HEK293 (cell line): ENCODE results near the gene PLCD1.

Source experiments
- CTCF ChIA-PET: fragments of 350-600 bp; formaldehyde crosslinking; extraction: SDS; loops from one replicate; lab custom pipeline; 2021; ENCODE audit warnings: antibody characterized with exemption; lab: Yijun Ruan, JAX
- POLR2A ChIA-PET: fragments of 300-600 bp; formaldehyde crosslinking; extraction: SDS; loops from one replicate; lab custom pipeline; 2020; ENCODE audit warnings: antibody characterized with exemption, inconsistent platforms; lab: Yijun Ruan, JAX
- H3K27ac ChIP-seq: fragments of 200-500 bp; sonication (Bioruptor generic); 2 replicates; pipeline ENCODE4 v1.5.1; 2014; ENCODE audit warnings: low read depth, low read length, control low read depth, inconsistent platforms; ENCODE audit errors: extremely low read depth
- H3K36me3 ChIP-seq, 2 experiments: fragments of 200-500 bp in 1 of 2; sonication (Bioruptor generic) in 1 of 2; 1 replicate in 1 of 2; 2 replicates in 1 of 2; pipeline ENCODE4 v1.5.1; 2014 to 2017; ENCODE audit warnings: inconsistent platforms in 2 of 2, low read length in 2 of 2; ENCODE audit not compliant: control insufficient read depth in 2 of 2, insufficient read depth in 1 of 2
- H3K4me1 ChIP-seq: fragments of 200-500 bp; sonication (Bioruptor generic); 2 replicates; pipeline ENCODE4 v1.5.1; 2014; ENCODE audit warnings: mild to moderate bottlenecking, low read length, inconsistent platforms; ENCODE audit not compliant: control insufficient read depth, insufficient read depth
- H3K4me3 ChIP-seq: 2 replicates; pipeline ENCODE4 v1.5.1; 2011; ENCODE audit warnings: low read depth, mild to moderate bottlenecking, control low read depth, low read length, moderate library complexity
- H3K9me3 ChIP-seq: fragments of 200-500 bp; sonication (Bioruptor generic); 2 replicates; pipeline ENCODE4 v1.5.1; 2014; ENCODE audit warnings: low read depth, low read length, inconsistent platforms; ENCODE audit not compliant: control insufficient read depth, insufficient read depth
- KLF7 ChIP-seq: fragments of 450-650 bp; formaldehyde crosslinking; IDR thresholded peaks from 2 replicates; pipeline ENCODE4 v1.5.1; 2016; ENCODE audit warnings: missing biosample characterization, missing genetic modification characterization, borderline replicate concordance
- MEIS1 ChIP-seq: sonication (generic); formaldehyde crosslinking; IDR thresholded peaks from 2 replicates; pipeline ENCODE4 v1.8.1; 2022; ENCODE audit warnings: missing genetic modification reagents, mild to moderate bottlenecking, borderline replicate concordance
- OVOL3 ChIP-seq: fragments of 450-650 bp; formaldehyde crosslinking; IDR thresholded peaks from 2 replicates; pipeline ENCODE4 v1.5.1; 2016; ENCODE audit warnings: missing biosample characterization, missing genetic modification characterization
- ZBTB20 ChIP-seq: fragments of 450-650 bp; formaldehyde crosslinking; IDR thresholded peaks from 2 replicates; pipeline ENCODE4 v1.5.1; 2016; ENCODE audit warnings: missing biosample characterization, missing genetic modification characterization
- ZNF112 ChIP-seq: fragments of 450-650 bp; formaldehyde crosslinking; IDR thresholded peaks from 2 replicates; pipeline ENCODE4 v1.5.0; 2017; ENCODE audit warnings: missing biosample characterization, missing genetic modification characterization
- ZNF169 ChIP-seq: fragments of 450-650 bp; formaldehyde crosslinking; IDR thresholded peaks from 2 replicates; pipeline ENCODE4 v1.5.1; 2016; ENCODE audit warnings: missing biosample characterization, missing genetic modification characterization
- ZNF202 ChIP-seq: fragments of 450-650 bp; formaldehyde crosslinking; IDR thresholded peaks from 2 replicates; pipeline ENCODE4 v1.5.1; 2016; ENCODE audit warnings: missing biosample characterization, missing genetic modification characterization, borderline replicate concordance
- ZNF302 ChIP-seq: fragments of 450-650 bp; formaldehyde crosslinking; IDR thresholded peaks from 2 replicates; pipeline ENCODE4 v1.5.1; 2016; ENCODE audit warnings: missing biosample characterization, missing genetic modification characterization, low read depth
- ZNF366 ChIP-seq: fragments of 450-650 bp; formaldehyde crosslinking; conservative IDR thresholded peaks from 2 replicates; pipeline ENCODE4 v1.5.1; 2016; ENCODE audit warnings: missing biosample characterization, missing genetic modification characterization
- ZNF404 ChIP-seq: fragments of 450-650 bp; formaldehyde crosslinking; IDR thresholded peaks from 2 replicates; pipeline ENCODE4 v1.5.1; 2017; ENCODE audit warnings: missing biosample characterization, missing genetic modification characterization
- ZNF473 ChIP-seq: fragments of 450-650 bp; formaldehyde crosslinking; IDR thresholded peaks from 2 replicates; pipeline ENCODE4 v1.5.1; 2017; ENCODE audit warnings: missing biosample characterization, missing genetic modification characterization
- ZNF529 ChIP-seq: fragments of 450-650 bp; formaldehyde crosslinking; IDR thresholded peaks from 2 replicates; pipeline ENCODE4 v1.5.1; 2017; ENCODE audit warnings: missing genetic modification characterization, missing biosample characterization; ENCODE audit not compliant: insufficient replicate concordance
- ZNF530 ChIP-seq: fragments of 450-650 bp; formaldehyde crosslinking; IDR thresholded peaks from 2 replicates; pipeline ENCODE4 v1.5.1; 2016; ENCODE audit warnings: low read depth, missing biosample characterization, missing genetic modification characterization
- ZNF549 ChIP-seq: fragments of 450-650 bp; IDR thresholded peaks from 2 replicates; pipeline ENCODE4 v1.5.1; 2018; ENCODE audit warnings: missing biosample characterization, missing genetic modification characterization, mild to moderate bottlenecking, inconsistent platforms, moderate library complexity
- ZNF560 ChIP-seq: fragments of 450-650 bp; formaldehyde crosslinking; IDR thresholded peaks from 2 replicates; pipeline ENCODE4 v1.5.1; 2017; ENCODE audit warnings: missing biosample characterization, missing genetic modification characterization, borderline replicate concordance
- ZNF561 ChIP-seq: fragments of 450-650 bp; IDR thresholded peaks from 2 replicates; pipeline ENCODE4 v1.5.1; 2018; ENCODE audit warnings: missing biosample characterization, missing genetic modification characterization, borderline replicate concordance
- ZNF580 ChIP-seq: fragments of 450-650 bp; formaldehyde crosslinking; IDR thresholded peaks from 2 replicates; pipeline ENCODE4 v1.5.1; 2016; ENCODE audit warnings: missing biosample characterization, missing genetic modification characterization
- ZNF610 ChIP-seq: fragments of 450-650 bp; formaldehyde crosslinking; IDR thresholded peaks from 2 replicates; pipeline ENCODE4 v1.5.1; 2016; ENCODE audit warnings: missing biosample characterization, missing genetic modification characterization, borderline replicate concordance
- ZNF645 ChIP-seq: fragments of 450-650 bp; formaldehyde crosslinking; IDR thresholded peaks from 2 replicates; pipeline ENCODE4; 2016; ENCODE audit warnings: missing biosample characterization, missing genetic modification characterization
- ZNF670 ChIP-seq: fragments of 450-650 bp; formaldehyde crosslinking; IDR thresholded peaks from 2 replicates; pipeline ENCODE4 v1.5.1; 2016; ENCODE audit warnings: missing biosample characterization, missing genetic modification characterization, low read depth
- ZSCAN23 ChIP-seq: fragments of 450-650 bp; formaldehyde crosslinking; IDR thresholded peaks from 2 replicates; pipeline ENCODE4 v1.5.1; 2016; ENCODE audit warnings: missing biosample characterization, missing genetic modification characterization
- TF ChIP-seq, protein P1 (sequence below): fragments of 450-650 bp; formaldehyde crosslinking; IDR thresholded peaks from 2 replicates; pipeline ENCODE4 v1.5.0; 2017; ENCODE audit warnings: missing biosample characterization, missing genetic modification characterization, borderline replicate concordance

PLCD1 gene

GRCh38 chr3:37992271-37993066 lies 37.0 kb downstream of the PLCD1 start:
- H3K36me3 ChIP-seq: no peaks in the 10 kb centered on the region
- no peaks in the 10 kb centered on the region for H3K4me1 ChIP-seq
- ChIA-PET CTCF (interaction anchor here (0.9 kb wide), 1 partner anchor 9 kb away, joined by 4 read pairs; no protein-coding TSS in a partner anchor), POLR2A (no interaction called here)
- H3K27ac ChIP-seq: no peak overlapping the region
- H3K4me3 ChIP-seq: no peak overlapping the region
- H3K9me3 ChIP-seq: no peaks in the 10 kb centered on the region
- TF ChIP-seq ZSCAN23 (tag by site-specific recombination) (no peak), ZNF561 (no peak), KLF7 (tag by site-specific recombination) (no peak), ZNF580 (no peak), ZNF169 (no peak), ZNF112 (no peak)

GRCh38 chr3:37991823-37992222 lies 37.6 kb downstream of the PLCD1 start:
- ChIA-PET POLR2A (no interaction called here), CTCF (interaction anchor here (0.9 kb wide), 1 partner anchor 10 kb away, joined by 4 read pairs; no protein-coding TSS in a partner anchor)
- Histone ChIP-seq H3K4me1 (no peaks in the 10 kb centered on the region), H3K36me3 (no peaks in the 10 kb centered on the region), H3K27ac (no peak overlapping the region), H3K4me3 (no peak overlapping the region), H3K9me3 (no peaks in the 10 kb centered on the region)
- TF ChIP-seq, protein P1, sequence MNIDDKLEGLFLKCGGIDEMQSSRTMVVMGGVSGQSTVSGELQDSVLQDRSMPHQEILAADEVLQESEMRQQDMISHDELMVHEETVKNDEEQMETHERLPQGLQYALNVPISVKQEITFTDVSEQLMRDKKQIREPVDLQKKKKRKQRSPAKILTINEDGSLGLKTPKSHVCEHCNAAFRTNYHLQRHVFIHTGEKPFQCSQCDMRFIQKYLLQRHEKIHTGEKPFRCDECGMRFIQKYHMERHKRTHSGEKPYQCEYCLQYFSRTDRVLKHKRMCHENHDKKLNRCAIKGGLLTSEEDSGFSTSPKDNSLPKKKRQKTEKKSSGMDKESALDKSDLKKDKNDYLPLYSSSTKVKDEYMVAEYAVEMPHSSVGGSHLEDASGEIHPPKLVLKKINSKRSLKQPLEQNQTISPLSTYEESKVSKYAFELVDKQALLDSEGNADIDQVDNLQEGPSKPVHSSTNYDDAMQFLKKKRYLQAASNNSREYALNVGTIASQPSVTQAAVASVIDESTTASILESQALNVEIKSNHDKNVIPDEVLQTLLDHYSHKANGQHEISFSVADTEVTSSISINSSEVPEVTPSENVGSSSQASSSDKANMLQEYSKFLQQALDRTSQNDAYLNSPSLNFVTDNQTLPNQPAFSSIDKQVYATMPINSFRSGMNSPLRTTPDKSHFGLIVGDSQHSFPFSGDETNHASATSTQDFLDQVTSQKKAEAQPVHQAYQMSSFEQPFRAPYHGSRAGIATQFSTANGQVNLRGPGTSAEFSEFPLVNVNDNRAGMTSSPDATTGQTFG (tag by site-specific recombination): no peak
- no peak for TF ChIP-seq ZBTB20 (tag by site-specific recombination)
- TF ChIP-seq ZNF473 (tag by site-specific recombination): no peak
- no peak for TF ChIP-seq ZNF549 (tag by site-specific recombination)
- no peak for TF ChIP-seq ZNF202 (tag by site-specific recombination)
- TF ChIP-seq ZNF670 (tag by site-specific recombination): no peak
- TF ChIP-seq ZNF560 (tag by site-specific recombination): no peak
- no peak for TF ChIP-seq ZNF610 (tag by site-specific recombination)
- TF ChIP-seq ZNF529 (tag by site-specific recombination): no peak
- no peak for TF ChIP-seq ZNF645 (tag by site-specific recombination)
- TF ChIP-seq ZNF366 (tag by site-specific recombination): no peak
- TF ChIP-seq OVOL3 (tag by site-specific recombination): no peak
- no peak for TF ChIP-seq ZNF561
- no peak for TF ChIP-seq ZNF302 (tag by site-specific recombination)
- no peak for TF ChIP-seq ZNF530 (tag by site-specific recombination)
- no peak for TF ChIP-seq MEIS1
- TF ChIP-seq ZNF404 (tag by site-specific recombination): no peak
